SK-N-SH treated with all-trans-retinoic acid at 6 μM for 48 hours (cell line): ENCODE results near the gene NFKBIZ.

Experiments
- ATAC-seq: fragments of 200-7000 bp; cut with Tn5 transposase; 3 replicates; pipeline ENCODE4 v1.9.1; 2020; ENCODE audit warnings: mild to moderate bottlenecking, moderate library complexity
- ARNTL ChIP-seq: fragments of 450-650 bp; formaldehyde crosslinking; IDR thresholded peaks from 2 replicates; pipeline ENCODE4 v1.5.0; 2020; ENCODE audit warnings: low read depth, mild to moderate bottlenecking, moderate library complexity, borderline replicate concordance
- BACH2 ChIP-seq: fragments of 250-450 bp; sonication (Bioruptor Pico); IDR thresholded peaks from 2 replicates; pipeline ENCODE4 v1.9.0; 2021; ENCODE audit warnings: mild to moderate bottlenecking, borderline replicate concordance
- CSDC2 ChIP-seq: fragments of 250-450 bp; sonication (Bioruptor Pico); IDR thresholded peaks from 2 replicates; pipeline ENCODE4 v1.5.0; 2020; ENCODE audit warnings: mild to moderate bottlenecking, moderate library complexity
- ESRRG ChIP-seq: fragments of 250-450 bp; sonication (Bioruptor Pico); IDR thresholded peaks from 2 replicates; pipeline ENCODE4 v1.6.1; 2021; ENCODE audit warnings: mild to moderate bottlenecking
- GLIS3 ChIP-seq: fragments of 250-450 bp; sonication (Bioruptor Pico); IDR thresholded peaks from 2 replicates; pipeline ENCODE4 v1.5.0; 2020; ENCODE audit warnings: mild to moderate bottlenecking, moderate library complexity
- ISL1 ChIP-seq: fragments of 250-450 bp; sonication (Bioruptor Pico); IDR thresholded peaks from 2 replicates; pipeline ENCODE4 v2.1.2; 2022; ENCODE audit warnings: mild to moderate bottlenecking, moderate library complexity
- OSR1 ChIP-seq: fragments of 250-450 bp; sonication (Bioruptor Pico); IDR thresholded peaks from 2 replicates; pipeline ENCODE4 v1.8.0; 2022; ENCODE audit warnings: moderate library complexity, mild to moderate bottlenecking, inconsistent platforms
- PPARA ChIP-seq: fragments of 250-450 bp; sonication (Bioruptor Pico); IDR thresholded peaks from 2 replicates; pipeline ENCODE4 v1.5.0; 2020; ENCODE audit warnings: mild to moderate bottlenecking, borderline replicate concordance
- SNAI2 ChIP-seq: fragments of 250-450 bp; sonication (Bioruptor Pico); IDR thresholded peaks from 2 replicates; pipeline ENCODE4 v1.5.0; 2020; ENCODE audit warnings: mild to moderate bottlenecking, moderate library complexity
- TCF4 ChIP-seq: fragments of 250-450 bp; sonication (Bioruptor Pico); IDR thresholded peaks from 2 replicates; pipeline ENCODE4 v1.8.0; 2021; ENCODE audit warnings: mild to moderate bottlenecking, moderate library complexity, borderline replicate concordance
- TOX ChIP-seq: fragments of 250-450 bp; sonication (Bioruptor Pico); IDR thresholded peaks from 2 replicates; pipeline ENCODE4 v1.8.0; 2021; ENCODE audit warnings: mild to moderate bottlenecking, moderate library complexity, borderline replicate concordance
- ZC3H10 ChIP-seq: fragments of 250-450 bp; sonication (Bioruptor Pico); IDR thresholded peaks from 2 replicates; pipeline ENCODE4 v1.5.1; 2021; ENCODE audit warnings: mild to moderate bottlenecking, moderate library complexity
- ZFP3 ChIP-seq: fragments of 250-450 bp; sonication (Bioruptor Pico); IDR thresholded peaks from 2 replicates; pipeline ENCODE4 v1.5.0; 2020; ENCODE audit warnings: mild to moderate bottlenecking, moderate library complexity
- ZFP30 ChIP-seq: fragments of 450-650 bp; formaldehyde crosslinking; IDR thresholded peaks from 2 replicates; pipeline ENCODE4 v1.5.0; 2022; ENCODE audit warnings: mild to moderate bottlenecking, moderate library complexity
- ZNF565 ChIP-seq: fragments of 450-650 bp; formaldehyde crosslinking; conservative IDR thresholded peaks from 2 replicates; pipeline ENCODE4 v1.5.0; 2020; ENCODE audit warnings: low read depth, mild to moderate bottlenecking, moderate library complexity
- ZNF70 ChIP-seq: fragments of 450-650 bp; formaldehyde crosslinking; IDR thresholded peaks from 2 replicates; pipeline ENCODE4 v1.5.0; 2020; ENCODE audit warnings: mild to moderate bottlenecking, moderate library complexity
- ZNF8 ChIP-seq: fragments of 450-650 bp; formaldehyde crosslinking; IDR thresholded peaks from 2 replicates; pipeline ENCODE4 v1.5.0; 2020; ENCODE audit warnings: mild to moderate bottlenecking, moderate library complexity
- TF ChIP-seq, protein P1 (sequence below): fragments of 250-450 bp; sonication (Bioruptor Pico); IDR thresholded peaks from 2 replicates; pipeline ENCODE4 v1.5.1; 2020; ENCODE audit warnings: low read depth, mild to moderate bottlenecking, moderate library complexity
- TF ChIP-seq, protein P2 (sequence below): fragments of 250-450 bp; sonication (Bioruptor Pico); IDR thresholded peaks from 2 replicates; pipeline ENCODE4 v1.8.0; 2020; ENCODE audit warnings: mild to moderate bottlenecking, moderate library complexity, borderline replicate concordance
- TF ChIP-seq, protein P3 (sequence below): fragments of 250-450 bp; sonication (Bioruptor Pico); IDR thresholded peaks from 2 replicates; pipeline ENCODE4 v1.5.0; 2020; ENCODE audit warnings: mild to moderate bottlenecking, moderate library complexity
- TF ChIP-seq, protein P4 (sequence below): fragments of 250-450 bp; sonication (Bioruptor Pico); IDR thresholded peaks from 2 replicates; pipeline ENCODE4 v1.8.0; 2021; ENCODE audit warnings: low read depth, mild to moderate bottlenecking, moderate library complexity, borderline replicate concordance
- TF ChIP-seq, protein P5 (sequence below): fragments of 250-450 bp; sonication (Bioruptor Pico); IDR thresholded peaks from 2 replicates; pipeline ENCODE4 v1.5.1; 2021; ENCODE audit warnings: mild to moderate bottlenecking, moderate library complexity

NFKBIZ gene

DNA sequence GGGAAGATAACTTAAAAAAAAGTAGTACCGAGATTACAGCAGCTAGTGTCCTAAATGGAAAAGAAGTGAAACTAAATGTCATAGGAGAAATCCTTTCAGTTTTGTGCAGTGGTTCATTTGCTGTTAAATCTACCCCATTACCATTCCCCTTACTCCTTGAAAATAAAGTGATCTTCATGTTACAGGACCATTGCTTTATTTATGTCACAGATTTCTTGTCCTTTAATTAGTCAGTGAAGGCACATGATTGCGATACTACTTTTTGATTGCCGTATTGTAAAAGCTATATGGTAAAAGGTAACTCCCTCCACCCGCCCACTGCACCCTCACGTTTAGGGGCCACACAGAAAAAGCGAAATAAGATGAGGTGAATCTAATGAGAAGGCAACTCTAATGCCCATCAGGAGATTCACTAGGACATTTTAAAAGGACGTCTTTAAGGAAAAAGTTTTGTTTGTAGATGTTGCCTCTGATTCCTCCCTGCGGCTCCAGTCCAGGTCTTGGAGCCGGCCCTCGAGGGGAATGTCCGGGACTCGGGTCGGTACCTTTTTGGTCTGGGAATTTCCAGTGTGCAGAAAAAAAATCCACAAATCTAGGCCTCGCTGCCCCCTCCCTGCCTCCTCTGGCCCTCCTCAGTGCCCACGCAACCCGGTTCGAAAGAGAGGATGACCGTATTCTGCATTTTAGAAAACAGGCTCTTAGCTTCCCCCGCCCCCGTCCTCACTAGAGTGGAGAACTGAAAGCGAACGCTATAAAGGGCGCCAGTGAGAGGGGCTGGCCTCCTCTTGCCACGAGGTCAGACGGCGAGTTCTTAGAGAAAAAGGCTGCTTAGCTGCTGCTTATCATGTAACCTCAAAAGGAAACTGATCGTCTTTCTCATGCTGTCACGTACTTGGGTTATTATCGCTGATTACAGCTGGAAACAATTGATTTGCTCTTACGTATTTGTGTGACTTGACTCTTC, 21.8 kb upstream of the NFKBIZ start:
- TF ChIP-seq TOX = no peak
- TF ChIP-seq SNAI2 = no peak
- no peak for TF ChIP-seq ISL1 (CRISPR knock-in tag)
- TF ChIP-seq OSR1 (CRISPR knock-in tag) = no peak
- no peak for TF ChIP-seq ZFP30 (CRISPR knock-in tag)
- no peak for TF ChIP-seq CSDC2 (CRISPR knock-in tag)
- TF ChIP-seq BACH2 (CRISPR knock-in tag) = no peak
- TF ChIP-seq, protein P1, sequence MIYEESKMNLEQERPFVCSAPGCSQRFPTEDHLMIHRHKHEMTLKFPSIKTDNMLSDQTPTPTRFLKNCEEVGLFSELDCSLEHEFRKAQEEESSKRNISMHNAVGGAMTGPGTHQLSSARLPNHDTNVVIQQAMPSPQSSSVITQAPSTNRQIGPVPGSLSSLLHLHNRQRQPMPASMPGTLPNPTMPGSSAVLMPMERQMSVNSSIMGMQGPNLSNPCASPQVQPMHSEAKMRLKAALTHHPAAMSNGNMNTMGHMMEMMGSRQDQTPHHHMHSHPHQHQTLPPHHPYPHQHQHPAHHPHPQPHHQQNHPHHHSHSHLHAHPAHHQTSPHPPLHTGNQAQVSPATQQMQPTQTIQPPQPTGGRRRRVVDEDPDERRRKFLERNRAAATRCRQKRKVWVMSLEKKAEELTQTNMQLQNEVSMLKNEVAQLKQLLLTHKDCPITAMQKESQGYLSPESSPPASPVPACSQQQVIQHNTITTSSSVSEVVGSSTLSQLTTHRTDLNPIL (CRISPR knock-in tag) = no peak
- TF ChIP-seq TCF4 = no peak
- no peak for TF ChIP-seq ZFP3 (CRISPR knock-in tag)
- no peak for TF ChIP-seq ZNF8 (CRISPR knock-in tag)
- no peak for TF ChIP-seq ESRRG
- TF ChIP-seq, protein P2, sequence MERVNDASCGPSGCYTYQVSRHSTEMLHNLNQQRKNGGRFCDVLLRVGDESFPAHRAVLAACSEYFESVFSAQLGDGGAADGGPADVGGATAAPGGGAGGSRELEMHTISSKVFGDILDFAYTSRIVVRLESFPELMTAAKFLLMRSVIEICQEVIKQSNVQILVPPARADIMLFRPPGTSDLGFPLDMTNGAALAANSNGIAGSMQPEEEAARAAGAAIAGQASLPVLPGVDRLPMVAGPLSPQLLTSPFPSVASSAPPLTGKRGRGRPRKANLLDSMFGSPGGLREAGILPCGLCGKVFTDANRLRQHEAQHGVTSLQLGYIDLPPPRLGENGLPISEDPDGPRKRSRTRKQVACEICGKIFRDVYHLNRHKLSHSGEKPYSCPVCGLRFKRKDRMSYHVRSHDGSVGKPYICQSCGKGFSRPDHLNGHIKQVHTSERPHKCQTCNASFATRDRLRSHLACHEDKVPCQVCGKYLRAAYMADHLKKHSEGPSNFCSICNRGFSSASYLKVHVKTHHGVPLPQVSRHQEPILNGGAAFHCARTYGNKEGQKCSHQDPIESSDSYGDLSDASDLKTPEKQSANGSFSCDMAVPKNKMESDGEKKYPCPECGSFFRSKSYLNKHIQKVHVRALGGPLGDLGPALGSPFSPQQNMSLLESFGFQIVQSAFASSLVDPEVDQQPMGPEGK (CRISPR knock-in tag) = no peak
- no peak for TF ChIP-seq ZNF70
- TF ChIP-seq, protein P3, sequence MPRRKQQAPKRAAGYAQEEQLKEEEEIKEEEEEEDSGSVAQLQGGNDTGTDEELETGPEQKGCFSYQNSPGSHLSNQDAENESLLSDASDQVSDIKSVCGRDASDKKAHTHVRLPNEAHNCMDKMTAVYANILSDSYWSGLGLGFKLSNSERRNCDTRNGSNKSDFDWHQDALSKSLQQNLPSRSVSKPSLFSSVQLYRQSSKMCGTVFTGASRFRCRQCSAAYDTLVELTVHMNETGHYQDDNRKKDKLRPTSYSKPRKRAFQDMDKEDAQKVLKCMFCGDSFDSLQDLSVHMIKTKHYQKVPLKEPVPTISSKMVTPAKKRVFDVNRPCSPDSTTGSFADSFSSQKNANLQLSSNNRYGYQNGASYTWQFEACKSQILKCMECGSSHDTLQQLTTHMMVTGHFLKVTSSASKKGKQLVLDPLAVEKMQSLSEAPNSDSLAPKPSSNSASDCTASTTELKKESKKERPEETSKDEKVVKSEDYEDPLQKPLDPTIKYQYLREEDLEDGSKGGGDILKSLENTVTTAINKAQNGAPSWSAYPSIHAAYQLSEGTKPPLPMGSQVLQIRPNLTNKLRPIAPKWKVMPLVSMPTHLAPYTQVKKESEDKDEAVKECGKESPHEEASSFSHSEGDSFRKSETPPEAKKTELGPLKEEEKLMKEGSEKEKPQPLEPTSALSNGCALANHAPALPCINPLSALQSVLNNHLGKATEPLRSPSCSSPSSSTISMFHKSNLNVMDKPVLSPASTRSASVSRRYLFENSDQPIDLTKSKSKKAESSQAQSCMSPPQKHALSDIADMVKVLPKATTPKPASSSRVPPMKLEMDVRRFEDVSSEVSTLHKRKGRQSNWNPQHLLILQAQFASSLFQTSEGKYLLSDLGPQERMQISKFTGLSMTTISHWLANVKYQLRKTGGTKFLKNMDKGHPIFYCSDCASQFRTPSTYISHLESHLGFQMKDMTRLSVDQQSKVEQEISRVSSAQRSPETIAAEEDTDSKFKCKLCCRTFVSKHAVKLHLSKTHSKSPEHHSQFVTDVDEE (CRISPR knock-in tag) = no peak
- no peak for TF ChIP-seq ZC3H10 (CRISPR knock-in tag)
- no peak for TF ChIP-seq GLIS3 (CRISPR knock-in tag)
- TF ChIP-seq, protein P4, sequence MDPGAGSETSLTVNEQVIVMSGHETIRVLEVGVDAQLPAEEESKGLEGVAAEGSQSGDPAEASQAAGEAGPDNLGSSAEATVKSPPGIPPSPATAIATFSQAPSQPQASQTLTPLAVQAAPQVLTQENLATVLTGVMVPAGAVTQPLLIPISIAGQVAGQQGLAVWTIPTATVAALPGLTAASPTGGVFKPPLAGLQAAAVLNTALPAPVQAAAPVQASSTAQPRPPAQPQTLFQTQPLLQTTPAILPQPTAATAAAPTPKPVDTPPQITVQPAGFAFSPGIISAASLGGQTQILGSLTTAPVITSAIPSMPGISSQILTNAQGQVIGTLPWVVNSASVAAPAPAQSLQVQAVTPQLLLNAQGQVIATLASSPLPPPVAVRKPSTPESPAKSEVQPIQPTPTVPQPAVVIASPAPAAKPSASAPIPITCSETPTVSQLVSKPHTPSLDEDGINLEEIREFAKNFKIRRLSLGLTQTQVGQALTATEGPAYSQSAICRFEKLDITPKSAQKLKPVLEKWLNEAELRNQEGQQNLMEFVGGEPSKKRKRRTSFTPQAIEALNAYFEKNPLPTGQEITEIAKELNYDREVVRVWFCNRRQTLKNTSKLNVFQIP = no peak
- TF ChIP-seq ARNTL (CRISPR knock-in tag) = no peak
- TF ChIP-seq, protein P5, sequence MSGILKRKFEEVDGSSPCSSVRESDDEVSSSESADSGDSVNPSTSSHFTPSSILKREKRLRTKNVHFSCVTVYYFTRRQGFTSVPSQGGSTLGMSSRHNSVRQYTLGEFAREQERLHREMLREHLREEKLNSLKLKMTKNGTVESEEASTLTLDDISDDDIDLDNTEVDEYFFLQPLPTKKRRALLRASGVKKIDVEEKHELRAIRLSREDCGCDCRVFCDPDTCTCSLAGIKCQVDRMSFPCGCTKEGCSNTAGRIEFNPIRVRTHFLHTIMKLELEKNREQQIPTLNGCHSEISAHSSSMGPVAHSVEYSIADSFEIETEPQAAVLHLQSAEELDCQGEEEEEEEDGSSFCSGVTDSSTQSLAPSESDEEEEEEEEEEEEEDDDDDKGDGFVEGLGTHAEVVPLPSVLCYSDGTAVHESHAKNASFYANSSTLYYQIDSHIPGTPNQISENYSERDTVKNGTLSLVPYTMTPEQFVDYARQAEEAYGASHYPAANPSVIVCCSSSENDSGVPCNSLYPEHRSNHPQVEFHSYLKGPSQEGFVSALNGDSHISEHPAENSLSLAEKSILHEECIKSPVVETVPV (CRISPR knock-in tag) = no peak
- peak; percentile 89 for ATAC-seq

DNA sequence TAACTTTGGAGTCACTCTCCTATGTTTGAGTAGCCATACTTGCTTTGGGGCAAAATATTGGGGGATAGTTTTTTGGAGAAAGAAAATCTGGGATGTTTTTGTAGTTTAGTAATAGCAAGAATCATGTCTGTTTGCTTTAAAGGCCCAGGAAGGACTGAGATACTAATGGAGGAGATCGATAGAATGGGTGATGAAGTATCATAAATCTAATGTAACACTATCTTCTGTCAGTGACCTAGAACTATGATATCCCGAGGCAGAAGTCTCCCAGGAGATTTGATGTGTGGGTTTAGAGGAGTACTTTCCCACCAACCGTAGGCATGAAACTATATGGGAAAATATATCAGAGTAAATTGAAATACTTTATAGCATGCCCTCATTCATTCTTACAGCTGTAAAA, 21.0 kb upstream of the NFKBIZ start:
- peak; percentile 19 for ATAC-seq
- no peak for TF ChIP-seq ESRRG
- no peak for TF ChIP-seq GLIS3 (CRISPR knock-in tag)
- TF ChIP-seq ZC3H10 (CRISPR knock-in tag) = no peak
- no peak for TF ChIP-seq ARNTL (CRISPR knock-in tag)
- no peak for TF ChIP-seq ZFP3 (CRISPR knock-in tag)
- TF ChIP-seq OSR1 (CRISPR knock-in tag) = no peak
- no peak for TF ChIP-seq BACH2 (CRISPR knock-in tag)
- TF ChIP-seq PPARA (CRISPR knock-in tag) = no peak
- TF ChIP-seq ISL1 (CRISPR knock-in tag) = no peak
- no peak for TF ChIP-seq ZNF565
- TF ChIP-seq ZFP30 (CRISPR knock-in tag) = no peak
- TF ChIP-seq, protein P4 = no peak
- TF ChIP-seq, protein P1 (CRISPR knock-in tag) = no peak
- no peak for TF ChIP-seq ZNF8 (CRISPR knock-in tag)
- no peak for TF ChIP-seq ZNF70
- TF ChIP-seq TCF4 = no peak
- TF ChIP-seq TOX = no peak
- TF ChIP-seq CSDC2 (CRISPR knock-in tag) = no peak
